ENCODE results near the gene TTLL9.

TTLL9 gene

GRCh38 chr20:31857861-31858759 lies 12.3 kb upstream of the TTLL9 start:
- no peak for TF ChIP-seq CTCF (IDR thresholded peaks at IDR 0.05)

GRCh38 chr20:31858760-31859083 lies 11.7 kb upstream of the TTLL9 start:
- TF ChIP-seq CTCF (IDR thresholded peaks at IDR 0.05), result no peak

GRCh38 chr20:31859266-31859997 lies 11.0 kb upstream of the TTLL9 start:
- no peak for TF ChIP-seq CTCF (IDR thresholded peaks at IDR 0.05)

DNA sequence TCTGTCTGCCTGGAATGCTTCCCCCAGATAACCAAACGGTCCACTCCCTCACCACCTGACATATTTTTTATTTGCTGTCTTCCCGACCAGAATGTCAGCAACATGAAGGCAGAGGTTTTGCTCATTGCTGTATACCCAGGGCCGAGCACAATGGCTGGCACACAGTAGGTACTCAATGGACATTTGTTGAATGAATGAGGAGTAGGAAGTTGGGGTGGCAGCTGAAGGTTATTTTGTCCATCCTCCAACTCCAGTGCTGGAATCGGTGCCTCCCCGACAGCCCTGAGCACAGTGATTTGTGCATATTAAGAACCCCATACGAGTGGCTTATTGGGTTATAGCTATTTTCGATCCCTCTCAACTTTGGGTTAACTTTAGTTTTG lies 10.4 kb upstream of the TTLL9 start:
- TF ChIP-seq CTCF (IDR thresholded peaks at IDR 0.05), result no peak

DNA sequence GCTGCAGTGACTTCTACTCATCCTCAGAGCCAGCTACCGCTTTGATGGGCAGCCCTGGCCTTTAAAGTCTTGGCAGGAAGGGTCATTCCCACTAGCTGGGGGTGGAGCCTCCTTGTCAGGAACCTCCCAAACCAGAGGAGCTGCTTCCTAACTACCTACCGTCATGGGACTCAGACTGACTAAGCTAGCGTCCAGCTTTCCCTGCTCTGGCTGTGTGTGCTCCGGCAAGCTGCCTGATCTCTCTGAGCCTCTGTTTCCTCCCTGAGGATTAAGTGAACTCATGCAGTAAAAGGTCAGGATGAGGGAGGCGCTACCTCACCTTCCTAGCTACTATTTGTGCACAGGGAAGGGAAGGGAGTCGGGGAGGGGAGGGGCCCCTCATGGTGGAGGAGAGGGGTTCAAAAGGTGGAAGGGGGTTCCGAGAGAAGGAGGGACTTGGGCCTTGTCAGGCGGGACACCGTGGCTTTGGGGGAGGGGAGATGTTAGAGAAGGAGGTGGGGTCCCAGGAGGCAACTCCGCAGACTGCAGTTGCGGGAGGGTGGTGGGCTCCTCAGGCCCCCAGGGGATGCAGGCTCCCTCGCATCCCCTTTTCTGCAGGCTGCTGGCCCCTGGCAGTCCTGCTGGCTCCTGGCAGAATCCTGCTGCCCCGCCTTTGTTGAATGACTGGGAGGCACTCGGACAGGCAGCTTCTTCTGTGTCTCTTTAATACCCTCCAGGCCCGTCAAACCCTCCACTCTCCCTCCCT lies 9.9 kb upstream of the TTLL9 start:
- no peak for TF ChIP-seq CTCF (IDR thresholded peaks at IDR 0.05)

GRCh38 chr20:31861135-31861384 lies 9.4 kb upstream of the TTLL9 start:
- no peak for TF ChIP-seq CTCF (IDR thresholded peaks at IDR 0.05)

DNA sequence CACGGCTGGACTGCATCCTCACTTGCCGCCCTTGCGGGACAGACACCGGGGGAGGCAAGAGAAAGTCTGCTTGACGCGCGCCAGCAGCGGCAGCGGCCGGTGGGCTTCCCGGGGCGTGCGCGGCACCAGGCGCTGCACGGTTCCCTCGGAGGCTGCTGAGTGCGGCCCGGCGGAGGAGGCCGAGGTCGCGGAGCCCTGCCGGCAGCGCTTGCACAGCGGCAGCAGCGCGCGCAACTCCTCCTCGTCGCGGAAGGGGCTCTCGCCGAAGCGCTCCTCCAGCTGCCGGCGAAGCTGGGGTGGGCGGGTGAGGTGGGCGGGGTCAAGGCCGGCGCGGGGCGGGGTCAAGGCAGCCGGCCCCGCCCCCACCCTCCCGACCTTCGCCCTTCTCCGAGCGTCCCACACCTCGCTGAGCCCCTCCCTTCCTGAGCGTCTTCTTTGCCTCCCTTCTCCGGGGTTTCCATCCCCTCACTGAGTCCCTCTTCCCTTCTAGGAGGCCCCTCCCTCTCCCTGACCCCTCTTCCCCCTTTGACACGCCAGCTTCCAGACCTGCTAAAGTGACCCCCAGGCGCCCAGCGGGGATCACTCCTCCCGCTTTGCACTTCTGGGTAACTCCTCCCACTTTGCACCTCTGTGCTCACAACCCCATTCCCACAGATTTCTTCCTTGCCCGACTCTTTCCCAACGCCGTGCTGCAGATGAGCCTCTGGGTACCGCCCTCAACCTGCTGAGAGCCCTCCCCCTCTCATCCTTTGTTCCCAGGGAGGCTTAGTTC lies 8.9 kb upstream of the TTLL9 start:
- TF ChIP-seq CTCF (IDR thresholded peaks at IDR 0.05), result no peak

Data from LNCAP (cell line).